HG03196 (cell line): ENCODE data around the gene NPLOC4.
A peak's percentile ranks its signal among the peaks of the same experiment; 100 is the strongest.

Source experiments
- ATAC-seq: cut with Tn5 transposase; IDR thresholded peaks from one replicate; pipeline ENCODE4 v1.9.1; 2021; ENCODE audit not compliant: unreplicated experiment

The NPLOC4 gene

DNA sequence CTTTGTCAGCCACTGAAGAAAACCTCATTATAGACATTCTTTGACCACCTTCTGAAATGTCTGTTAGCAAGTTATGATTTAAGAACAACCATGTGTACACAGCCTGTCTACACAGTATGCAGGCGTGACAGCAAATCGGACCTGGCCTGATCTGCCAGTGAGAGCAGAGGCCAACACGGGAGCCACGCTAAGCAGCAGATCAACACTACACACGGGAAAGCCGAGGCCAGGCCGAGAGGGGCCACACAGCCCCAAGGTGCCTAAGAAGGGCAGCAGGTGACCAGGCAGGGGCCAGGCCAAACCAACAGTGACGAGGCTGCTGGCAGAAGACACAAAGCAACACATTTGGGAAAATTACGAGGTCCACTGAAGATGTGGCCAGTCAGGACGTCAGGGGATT is 68.5 kb downstream of the NPLOC4 start:
- no peak for ATAC-seq

DNA sequence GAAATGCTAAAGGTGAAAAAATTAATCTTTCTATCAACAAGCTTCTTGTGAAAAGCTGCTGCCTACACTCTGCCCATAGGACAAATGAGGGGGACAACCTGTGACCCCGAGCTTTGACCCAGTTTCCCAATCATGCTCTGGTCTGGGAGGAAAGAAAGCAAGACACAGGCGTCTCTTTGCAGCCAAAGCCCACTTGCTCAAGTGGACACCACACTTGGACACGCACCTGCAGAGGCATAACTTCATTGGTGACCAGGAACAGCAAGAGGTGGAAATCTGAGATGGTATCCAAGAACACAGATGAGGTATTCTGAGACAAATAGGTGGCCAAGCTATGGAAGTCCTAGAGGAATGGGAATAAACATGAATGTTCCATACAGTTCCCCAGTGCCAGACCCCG is 69.7 kb downstream of the NPLOC4 start:
- ATAC-seq = no peak

DNA sequence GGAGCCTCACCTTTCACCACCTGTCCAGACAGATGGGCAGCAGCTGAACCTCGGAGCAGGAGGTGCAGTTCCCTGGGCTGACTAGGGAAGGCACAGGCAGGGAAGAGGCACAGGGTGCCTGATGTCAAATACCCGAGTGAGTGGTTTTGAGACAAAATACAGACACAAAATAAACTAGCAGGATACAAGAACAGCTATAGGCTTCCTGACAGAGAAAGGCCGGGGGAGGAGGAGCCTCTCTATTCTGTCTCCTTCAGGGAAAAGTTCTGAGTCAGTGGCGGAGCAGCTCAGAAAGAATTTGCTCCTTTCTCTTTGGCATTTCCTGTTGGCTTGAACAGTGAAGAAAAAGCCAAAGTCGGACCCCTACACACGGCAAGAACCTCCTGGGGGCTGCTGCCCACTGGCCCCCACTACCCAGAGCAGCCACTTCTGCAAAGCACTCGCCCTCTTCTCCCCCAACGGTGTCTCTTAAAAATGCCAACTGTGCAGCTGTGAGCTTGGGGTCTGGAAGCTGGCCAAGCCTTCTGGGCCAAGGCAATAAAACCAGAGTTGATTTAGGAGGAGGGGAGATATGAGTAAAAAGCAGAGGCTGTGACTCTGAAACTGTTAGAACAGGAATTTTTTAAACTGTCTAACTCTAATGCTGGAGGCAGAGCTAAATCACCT is 70.3 kb downstream of the NPLOC4 start:
- ATAC-seq = no peak

DNA sequence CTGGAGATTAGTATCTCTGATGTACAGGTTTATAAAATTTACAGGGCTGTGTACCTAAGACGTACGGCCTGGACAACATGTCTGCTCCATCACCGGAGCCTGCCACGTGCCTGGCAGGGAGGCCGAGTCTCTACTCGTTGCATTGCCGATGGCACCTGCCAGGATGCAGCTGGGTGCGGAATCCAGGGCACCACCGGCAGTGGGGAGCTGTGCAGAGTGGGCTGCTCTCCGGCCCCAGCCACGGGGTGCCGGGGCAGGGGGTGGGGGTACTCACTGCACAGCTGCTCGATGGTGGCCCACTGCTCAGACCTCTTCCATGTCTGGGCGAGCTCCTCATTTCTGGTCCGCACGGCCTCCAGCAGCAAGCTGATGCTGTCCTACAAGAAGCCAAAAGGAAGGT is 71.7 kb downstream of the NPLOC4 start:
- no peak for ATAC-seq

DNA sequence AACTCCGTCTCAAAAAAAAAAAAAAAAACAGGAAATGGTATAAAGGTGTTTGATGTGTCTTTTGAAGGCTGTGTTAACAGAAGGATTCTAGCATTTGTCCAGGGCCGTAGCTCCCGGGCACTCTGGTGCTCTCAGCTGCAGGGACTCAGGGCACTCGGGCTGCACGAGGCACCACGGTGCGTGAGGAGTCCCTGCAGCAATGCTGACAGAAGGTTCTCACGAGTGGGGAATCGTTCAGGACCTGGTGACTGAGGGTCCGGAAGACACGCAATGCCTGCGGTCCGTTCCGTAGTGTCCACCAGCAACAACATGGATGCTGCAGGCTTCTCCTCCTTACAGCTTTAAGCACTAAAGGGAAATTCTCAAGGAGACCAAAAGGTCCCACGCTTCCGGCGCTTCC is 72.1 kb downstream of the NPLOC4 start:
- ATAC-seq = no peak

DNA sequence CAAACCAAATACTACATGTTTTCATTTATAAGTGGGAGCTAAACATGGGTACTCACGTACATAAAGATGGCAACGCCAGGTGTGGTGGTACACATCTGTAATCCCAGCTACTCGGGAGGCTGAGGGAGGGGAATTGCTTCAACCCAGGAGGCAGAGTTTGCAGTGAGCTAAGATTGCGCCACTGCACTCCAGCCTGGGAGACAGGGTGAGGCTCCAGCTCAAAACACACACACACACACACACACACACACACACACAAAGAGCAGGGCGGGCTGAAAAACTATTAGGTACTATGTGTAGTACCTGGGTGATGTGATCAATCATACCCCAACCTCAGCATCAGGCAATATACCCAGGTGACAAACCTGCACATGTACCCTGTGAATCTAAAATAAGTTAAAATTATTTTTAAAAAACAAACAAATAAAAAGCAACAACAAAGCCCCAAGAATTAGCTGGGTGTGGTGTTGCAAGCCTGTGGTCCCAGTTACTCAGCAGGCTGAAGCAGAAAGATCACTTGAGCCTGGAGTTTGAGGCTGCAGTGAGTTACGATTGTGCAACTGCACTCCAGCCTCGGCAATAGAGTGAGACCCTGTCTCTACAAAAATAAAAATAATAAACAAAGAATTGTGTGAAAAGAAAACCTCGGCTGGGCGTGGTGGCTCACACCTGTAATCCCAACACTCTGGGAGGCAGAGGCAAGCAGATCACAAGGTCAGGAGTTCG is 72.9 kb downstream of the NPLOC4 start:
- ATAC-seq = no peak

DNA sequence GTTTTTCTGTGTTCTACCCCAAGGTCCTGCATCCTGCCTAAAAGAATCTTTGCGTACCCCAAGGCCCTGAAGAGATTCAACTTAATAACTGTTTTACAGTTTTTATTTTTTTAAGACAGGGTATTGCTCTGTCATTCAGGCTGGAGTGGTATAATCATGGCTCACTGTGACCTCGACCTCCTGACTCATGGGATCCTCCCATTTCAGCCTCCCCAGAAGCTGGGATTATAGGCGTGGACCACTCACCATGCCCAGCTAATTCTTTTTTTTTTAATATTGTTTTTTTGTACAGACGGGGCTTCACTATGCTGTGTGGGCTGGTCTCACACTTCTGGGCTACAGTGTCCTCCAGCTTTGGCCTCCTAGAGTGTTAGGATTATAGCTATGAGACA is 75.4 kb downstream of the NPLOC4 start:
- ATAC-seq = no peak

DNA sequence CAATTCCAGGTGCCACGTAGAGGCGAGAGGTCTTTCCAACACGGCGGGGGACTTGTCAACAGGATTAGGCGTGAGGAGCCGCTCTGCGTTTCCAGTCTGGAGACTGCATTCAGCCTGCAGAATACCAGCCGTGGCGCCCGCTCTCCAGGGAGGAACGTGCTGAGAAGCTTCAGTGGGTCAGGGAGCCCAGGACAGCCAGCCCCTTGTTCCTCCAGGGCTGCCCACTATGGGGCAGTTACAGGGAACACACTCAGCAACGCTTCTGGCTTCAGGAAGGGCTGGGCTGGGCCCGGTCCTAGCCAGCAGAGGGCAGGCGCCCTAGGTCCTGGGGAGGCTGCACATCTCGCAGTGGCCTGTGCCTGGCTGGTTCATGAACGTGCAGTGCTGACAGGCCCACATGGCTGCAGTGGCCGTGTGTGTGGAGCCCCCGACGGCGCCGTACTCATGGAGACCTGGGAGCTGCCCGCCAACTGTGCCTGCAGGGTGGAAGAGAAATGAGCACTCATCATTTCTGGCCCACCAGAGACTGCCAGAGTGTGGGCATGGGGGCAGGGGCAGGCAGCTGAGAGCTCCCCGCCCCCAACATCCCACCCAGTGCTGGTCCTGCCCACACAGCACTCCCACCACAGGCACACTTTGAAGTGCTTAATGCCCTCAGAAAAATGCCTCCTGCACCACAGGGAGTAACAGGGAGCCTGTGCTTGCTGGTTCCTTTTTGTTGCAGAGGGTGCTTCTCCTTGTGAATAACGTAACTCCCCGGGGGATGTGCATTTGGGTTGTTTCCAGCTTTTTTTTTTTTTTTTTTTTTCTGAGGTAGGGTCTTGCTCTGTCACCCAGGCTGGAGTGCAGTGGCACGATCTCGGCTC is 77.7 kb downstream of the NPLOC4 start:
- no peak for ATAC-seq

DNA sequence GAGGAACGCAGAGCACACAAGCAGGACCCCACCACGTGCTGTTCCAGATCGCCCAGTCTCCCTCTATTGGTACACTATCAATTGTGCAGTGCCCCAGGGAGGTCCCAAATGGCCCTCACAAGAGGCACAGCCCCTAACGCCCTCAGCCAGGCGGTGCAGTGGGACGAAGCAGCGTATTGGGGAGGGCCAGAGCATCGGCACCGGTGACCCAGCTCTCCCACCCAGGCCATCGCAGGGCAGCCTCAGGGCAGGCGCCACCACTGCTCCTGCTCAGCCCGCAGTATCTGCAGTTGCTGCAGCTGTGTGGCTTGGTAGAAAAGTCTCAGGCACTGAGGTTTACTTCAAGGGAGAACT is 78.8 kb downstream of the NPLOC4 start:
- ATAC-seq = no peak

DNA sequence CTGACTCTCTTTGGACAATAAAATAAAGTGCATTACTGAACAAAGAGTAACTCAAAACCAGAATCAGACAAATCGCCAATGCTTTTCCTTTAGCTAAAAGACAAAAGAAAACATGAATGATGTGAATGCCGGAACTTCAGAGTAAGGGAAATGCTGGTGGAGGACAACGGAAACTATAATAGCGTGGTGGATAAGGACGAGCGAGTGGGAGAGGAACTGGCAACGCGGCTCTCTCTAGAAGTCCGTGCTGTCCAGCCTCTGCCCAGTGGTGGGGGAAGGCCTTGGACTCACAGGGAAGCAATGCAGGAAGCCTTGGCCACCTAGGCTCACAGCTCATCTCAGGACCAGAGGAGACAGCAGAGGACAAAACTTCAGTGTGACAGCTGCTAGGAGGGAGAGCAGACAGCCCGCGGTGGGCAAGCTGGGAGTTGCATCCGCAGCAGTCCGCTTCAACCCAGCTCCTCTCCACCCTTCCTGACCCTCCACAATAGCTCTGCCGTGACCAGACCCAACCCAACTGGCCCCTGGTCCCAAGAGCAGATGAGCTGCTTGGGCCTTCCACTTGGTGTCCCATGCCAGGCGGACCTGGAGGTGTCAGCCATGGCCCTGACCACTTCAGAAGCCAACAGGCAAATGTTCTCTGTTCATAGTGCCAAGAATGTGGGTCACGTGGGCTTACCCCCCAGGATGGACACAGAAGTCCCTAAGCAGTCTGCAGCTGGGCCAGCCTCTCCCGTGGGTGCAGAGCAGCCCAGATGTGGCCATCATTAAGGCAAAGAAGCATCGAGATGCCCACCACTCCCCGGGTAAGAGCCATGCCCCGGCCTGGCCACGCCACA is 79.4 kb downstream of the NPLOC4 start:
- ATAC-seq = no peak

DNA sequence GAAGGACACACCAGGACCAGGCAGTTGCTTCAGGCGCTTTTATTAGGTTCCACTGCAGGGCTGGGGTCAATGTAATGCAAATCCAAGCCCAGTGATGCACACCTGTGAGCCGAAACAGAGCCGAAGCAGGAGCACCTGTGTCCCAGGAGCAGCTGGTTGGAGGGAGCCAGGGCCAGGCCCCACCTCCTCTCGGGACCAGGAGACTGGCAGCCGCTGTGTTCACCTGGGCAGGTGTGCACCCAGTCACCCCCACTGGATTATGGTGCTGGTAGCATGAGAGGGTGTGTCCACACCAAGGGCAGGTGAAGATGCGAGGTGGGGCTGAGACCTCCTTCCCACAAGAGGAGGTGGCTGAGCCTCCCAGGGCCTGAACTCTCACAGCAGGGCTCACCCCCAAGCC is 80.0 kb downstream of the NPLOC4 start:
- ATAC-seq = no peak

DNA sequence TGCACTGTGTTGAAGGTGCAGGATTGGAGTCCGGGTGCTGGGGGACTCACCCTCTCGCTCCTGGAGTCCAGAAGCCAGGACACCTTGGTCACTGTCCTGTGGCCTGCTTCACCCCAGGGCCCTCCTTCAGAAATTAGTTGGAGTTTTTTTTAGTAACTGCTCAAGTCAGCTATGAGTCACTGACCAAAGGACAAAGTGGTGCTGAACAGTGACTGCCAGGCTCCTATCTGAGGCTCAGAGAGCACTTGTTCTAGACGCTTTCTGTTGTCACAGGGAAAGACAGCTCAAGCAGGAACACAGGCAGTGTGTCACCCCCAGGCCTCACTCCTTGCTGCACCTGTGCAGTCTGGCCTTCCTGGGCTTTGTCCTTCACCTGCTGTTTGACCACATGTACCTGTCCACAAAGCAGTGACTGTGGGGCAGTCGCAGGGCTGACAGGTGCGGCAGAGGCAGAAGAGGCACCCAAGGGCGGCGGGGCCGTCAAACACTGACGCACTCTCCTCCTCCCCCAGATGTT is 80.7 kb downstream of the NPLOC4 start:
- ATAC-seq = no peak

DNA sequence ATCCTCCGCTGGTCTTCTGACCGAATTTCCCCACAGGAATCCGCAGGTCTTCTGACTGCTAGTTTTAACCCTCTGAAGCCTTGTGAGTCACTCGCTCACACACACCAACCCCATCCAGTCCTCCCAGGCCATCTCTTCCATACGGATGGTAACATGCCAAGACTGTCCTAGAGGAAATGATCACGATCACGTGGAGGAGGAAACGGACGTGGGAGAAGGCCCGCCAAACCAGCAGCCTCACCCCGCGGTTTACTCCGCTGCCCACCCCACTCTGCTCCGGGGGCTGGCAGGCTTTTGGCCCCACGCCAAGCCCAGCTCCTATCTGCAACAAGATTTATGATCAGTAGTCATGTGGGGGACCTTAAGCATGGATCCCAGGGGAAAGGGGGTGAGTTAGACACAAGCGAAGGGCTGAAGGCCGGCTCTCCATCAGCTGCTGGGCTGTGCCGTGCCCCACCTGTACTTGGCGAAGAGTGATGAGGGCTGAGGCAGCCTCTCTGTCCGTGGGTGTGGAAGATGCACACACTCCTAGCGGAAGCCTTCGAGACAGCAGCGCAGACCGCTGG is 83.2 kb downstream of the NPLOC4 start:
- no peak for ATAC-seq

DNA sequence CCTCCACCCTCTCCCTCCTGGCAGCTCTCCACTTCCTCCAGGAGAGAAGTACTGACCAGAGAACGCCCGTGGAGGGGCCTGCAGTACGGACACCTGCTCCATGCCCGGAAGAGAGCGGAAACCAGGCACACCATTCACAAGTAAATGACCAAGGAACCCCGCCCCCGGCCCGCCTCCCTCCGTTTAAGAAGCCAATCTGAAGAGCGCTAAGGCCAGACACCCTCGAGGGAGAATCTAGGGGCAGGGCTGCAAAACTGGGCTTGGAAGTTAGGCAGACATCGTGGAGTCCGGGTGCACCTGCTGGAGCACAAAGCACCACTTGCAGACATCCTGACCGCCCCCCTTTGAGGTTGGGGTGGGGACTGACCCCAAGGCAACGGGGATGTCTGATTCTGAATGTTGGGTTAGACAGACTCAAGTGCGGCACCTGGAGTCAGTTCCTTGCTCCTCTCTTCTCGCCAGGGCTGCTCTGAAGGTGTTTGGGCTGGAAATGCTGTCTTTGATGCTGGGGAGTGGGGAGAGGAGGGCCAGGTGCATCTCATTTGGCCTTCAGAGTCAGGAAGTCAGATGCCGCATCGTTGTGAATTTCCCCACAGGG is 83.8 kb downstream of the NPLOC4 start:
- ATAC-seq = peak; percentile 31

DNA sequence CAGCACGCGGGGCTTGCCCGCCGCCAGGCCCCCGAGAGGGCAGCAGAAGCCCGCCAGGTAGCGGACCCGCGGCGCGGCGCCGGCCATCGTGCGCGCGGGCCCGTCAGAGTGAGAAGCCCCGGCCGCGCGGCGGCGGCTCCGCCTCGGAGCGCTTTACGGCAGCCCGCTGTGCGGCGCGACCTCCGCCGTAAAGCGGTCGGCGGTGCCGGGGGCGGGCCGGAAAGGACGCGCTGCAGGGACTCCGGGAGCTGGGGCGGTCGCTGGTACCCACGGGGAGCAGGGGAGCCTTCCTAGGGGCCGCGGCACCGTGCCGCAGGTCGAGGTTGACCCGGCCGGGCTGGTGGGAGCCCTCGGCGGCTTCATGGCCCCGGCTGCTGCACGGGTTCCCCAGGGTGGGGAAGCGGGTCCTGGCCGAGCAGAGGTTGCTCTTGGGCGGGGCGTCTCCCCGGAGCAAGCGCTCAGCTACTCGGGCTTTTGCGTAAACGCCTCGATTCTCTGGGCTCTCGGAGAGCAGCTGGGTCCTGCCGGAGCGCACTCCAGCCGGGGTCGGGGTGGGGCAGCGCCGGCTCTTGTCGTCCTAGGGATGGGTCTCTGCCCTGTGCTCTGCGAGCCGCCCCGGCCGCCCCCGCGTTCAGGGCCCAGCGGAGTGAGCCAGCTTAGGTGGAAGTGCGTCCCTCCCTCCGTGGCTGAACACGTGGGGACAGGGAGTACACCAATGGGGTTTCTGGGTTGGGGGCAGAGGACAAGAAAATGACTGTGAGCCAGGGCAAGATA is 84.5 kb downstream of the NPLOC4 start, which contains the start of gene FAAP100:
TSS of gene FAAP100 (minus strand) at position 110 of the 774 bp plus-strand sequence. CDS start at position 87, 23 bp downstream.
- peak; percentile 48 for ATAC-seq

DNA sequence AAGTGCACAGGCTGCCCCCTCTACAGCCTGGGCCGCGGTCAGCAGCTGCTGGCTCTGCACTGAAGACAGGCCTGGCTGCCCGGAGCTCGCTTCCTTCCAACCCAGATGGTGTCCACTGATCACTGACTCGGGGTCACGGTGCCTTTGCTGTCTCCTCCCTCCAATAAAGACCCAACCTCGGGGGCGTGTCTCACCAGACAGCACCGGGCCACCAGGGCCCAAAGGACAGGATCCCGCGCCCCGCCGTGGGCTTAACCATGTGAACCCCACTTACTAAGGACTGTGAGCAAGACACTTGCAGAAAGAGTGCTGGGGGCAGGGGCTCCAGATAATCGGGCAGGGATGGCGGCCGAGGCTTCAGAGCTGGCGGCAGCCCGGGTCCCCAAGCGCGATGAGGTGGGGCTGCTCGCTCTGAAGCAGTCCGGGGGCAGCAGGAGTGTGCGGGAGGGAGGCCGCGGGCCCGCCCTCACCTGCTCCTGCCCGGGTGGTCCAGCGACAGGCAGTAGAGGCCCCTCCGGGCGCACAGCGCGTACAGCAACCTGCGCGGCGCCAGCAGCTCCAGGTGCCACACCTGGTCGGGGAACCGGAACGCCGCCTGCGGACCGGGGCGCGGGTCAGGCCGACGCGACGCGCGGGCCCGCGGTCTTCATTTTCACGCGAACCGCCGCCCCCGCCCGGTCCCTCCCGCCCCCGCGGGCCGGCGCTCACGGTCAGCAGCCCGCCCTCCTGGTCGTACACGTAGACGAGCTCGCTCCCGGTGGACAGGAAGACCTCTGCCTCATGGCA is 85.3 kb downstream of the NPLOC4 start:
- no peak for ATAC-seq

DNA sequence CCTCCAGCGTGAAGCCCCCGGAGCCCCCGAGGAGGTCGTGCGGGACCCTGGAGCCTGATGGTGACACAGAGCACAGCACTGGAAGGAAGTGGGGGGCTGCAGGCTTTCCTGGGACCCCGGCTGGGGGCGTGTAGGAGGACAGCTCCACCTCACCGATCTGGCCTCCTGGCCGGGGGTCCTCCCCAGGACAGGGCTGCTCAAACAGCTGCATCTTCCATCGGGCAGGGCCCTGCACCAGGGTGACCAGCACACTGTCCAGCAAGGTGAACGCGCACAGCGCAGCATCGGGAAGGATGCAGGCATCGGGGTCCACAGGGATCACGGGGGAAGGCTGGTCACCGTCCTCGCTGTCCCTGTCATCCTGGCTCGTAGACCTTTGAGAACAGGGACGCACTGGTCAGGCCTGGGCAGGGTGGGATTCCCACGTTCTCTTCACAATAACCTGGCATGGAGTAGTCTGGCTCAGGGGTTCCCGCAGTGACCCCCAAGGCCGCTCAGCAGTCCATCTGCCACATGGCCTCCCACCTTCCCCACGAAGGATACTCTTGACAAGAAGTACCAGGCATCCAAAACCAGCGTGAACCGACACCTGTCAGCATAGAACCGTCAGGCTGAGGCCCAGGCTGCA is 86.0 kb downstream of the NPLOC4 start:
- ATAC-seq = no peak

DNA sequence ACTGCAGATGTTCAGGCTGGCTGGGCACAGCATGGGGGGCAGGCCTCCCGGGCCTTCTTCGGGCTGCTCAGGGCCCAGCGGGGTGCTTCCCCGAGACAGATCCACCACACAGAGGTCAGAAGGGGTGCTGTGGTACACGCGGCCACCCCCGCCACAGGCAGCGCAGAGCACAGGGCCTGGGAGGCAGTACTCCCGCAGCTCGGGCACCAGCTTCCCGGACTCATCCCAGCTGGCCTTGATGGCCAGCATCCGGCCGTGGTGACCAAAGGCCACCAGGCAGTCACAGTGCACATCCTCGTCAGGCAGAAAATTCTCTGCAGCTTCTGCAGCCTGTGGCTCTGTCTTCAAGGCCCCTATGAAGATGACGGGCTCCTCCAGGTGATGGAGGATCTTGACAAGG is 86.6 kb downstream of the NPLOC4 start:
- no peak for ATAC-seq
